ENCODE results near the gene ADGRG1.

DNA sequence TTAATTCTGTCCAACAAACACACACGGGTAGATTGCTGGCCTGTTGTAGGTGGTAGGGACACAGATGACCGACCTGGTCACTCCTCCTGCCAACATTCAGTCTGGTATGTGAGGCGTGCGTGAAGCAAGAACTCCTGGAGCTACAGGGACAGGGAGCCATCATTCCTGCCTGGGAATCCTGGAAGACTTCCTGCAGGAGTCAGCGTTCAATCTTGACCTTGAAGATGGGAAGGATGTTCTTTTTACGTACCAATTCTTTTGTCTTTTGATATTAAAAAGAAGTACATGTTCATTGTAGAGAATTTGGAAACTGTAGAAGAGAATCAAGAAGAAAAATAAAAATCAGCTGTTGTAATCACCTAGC lies 36.2 kb downstream of the ADGRG1 start:
- TF ChIP-seq, protein P1, sequence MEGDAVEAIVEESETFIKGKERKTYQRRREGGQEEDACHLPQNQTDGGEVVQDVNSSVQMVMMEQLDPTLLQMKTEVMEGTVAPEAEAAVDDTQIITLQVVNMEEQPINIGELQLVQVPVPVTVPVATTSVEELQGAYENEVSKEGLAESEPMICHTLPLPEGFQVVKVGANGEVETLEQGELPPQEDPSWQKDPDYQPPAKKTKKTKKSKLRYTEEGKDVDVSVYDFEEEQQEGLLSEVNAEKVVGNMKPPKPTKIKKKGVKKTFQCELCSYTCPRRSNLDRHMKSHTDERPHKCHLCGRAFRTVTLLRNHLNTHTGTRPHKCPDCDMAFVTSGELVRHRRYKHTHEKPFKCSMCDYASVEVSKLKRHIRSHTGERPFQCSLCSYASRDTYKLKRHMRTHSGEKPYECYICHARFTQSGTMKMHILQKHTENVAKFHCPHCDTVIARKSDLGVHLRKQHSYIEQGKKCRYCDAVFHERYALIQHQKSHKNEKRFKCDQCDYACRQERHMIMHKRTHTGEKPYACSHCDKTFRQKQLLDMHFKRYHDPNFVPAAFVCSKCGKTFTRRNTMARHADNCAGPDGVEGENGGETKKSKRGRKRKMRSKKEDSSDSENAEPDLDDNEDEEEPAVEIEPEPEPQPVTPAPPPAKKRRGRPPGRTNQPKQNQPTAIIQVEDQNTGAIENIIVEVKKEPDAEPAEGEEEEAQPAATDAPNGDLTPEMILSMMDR (IDR thresholded peaks at IDR 0.05; ENCODE audit: poor library complexity): no peak
- no peak for TF ChIP-seq EZH2 (IDR thresholded peaks at IDR 0.05; ENCODE audit: borderline replicate concordance)
